Measurements from ENCODE around the gene MLLT3. TPM values are rescaled to one million over a fixed set of nuclear protein-coding genes. Genes with fewer than 3 reads are reported as not detected.

MLLT3 gene
- total and polyA plus RNA-seq, 2 of the 8 experiments (the other 6 are each of a cell fraction or from before 2014, with no cell fraction given): 5.9 to 9.6 TPM

DNA sequence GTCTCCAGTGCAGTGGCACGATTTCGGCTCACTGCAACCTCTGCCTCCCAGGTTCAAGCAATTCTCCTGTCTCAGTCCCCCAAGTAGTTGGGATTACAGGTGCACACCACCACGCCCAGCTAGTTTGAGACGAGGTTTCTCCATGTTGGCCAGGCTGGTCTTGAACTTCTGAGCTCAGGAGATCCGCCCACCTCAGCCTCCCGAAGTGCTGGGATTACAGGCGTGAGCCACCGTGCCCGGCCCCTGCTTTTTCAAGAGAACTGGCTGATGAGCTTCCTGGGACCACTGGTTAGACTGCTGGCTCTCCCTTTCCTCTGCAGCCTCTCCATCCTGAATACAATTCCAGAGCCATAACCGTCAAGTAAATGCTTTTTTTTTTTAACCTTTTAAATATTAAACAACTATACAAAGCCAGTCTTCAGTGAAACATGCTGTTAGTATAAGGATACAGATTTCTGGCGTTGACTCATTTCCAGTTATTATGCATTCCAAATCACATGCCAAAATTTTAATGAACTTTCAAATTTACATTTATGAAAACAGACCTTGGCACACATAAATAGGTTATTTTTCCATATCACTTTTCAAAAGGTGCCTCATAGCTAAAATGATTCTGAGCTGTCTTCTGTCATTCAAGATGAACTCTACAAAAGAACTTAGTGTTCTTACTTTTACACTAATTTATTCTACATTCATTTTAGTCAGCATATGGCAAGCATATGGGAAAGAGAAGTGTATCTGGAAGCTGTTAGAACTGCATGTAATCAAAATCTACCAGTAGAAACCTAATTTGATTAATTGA is 116.0 kb downstream of the MLLT3 start:
- Histone ChIP-seq H2BK5ac (ENCODE audit: low read depth, low read length) (no peak overlapping the region), H3K4me1 (replicated peaks in 1 of 4; ENCODE audit: control insufficient read depth in 3 of 4, insufficient read depth in 4 of 4, low read length in 3 of 4) (no peaks in the 10 kb centered on the region), H4K5ac (ENCODE audit: insufficient read length, low read depth, low read length) (no peak overlapping the region), H3K18ac (ENCODE audit: extremely low read depth, low read length) (no peak overlapping the region), H3K56ac (replicated peaks; ENCODE audit: insufficient read length, low read depth, low read length) (no peak overlapping the region), H3K79me2 (ENCODE audit: control insufficient read depth in 1 of 2, insufficient read depth in 2 of 2, low read length in 2 of 2) (no peaks in the 10 kb centered on the region), H4K8ac (ENCODE audit: extremely low read depth, insufficient read depth, low read length) (no peak overlapping the region), H3K4me3 (ENCODE audit: extremely low read depth in 1 of 4, insufficient read depth in 2 of 4, low read depth in 3 of 4, low read length in 4 of 4) (no peak overlapping the region), H3K14ac (ENCODE audit: insufficient read length) (no peak overlapping the region), H3K36me3 (ENCODE audit: control insufficient read depth in 2 of 4, insufficient read depth in 4 of 4, low read length in 3 of 4) (no peaks in the 10 kb centered on the region), H3K4ac (replicated peaks; ENCODE audit: insufficient read length, low read depth, low read length) (no peak overlapping the region), H4K20me1 (replicated peaks in 1 of 2; ENCODE audit: control insufficient read depth in 1 of 2, insufficient read depth in 2 of 2, low read length in 2 of 2) (no peaks in the 10 kb centered on the region), H3K9me3 (ENCODE audit: insufficient read depth in 2 of 2, low read depth in 1 of 2, low read length in 1 of 2) (no peaks in the 10 kb centered on the region), H3K27ac (ENCODE audit: low read depth, low read length) (no peak overlapping the region), H3K23me2 (ENCODE audit: low read depth, low read length) (no peaks in the 10 kb centered on the region), H3K4me2 (ENCODE audit: insufficient read depth in 1 of 2, low read depth in 2 of 2, low read length in 2 of 2) (no peak overlapping the region), H2BK15ac (ENCODE audit: low read length) (no peak overlapping the region), H2BK120ac (replicated peaks; ENCODE audit: low read depth, low read length) (no peak overlapping the region), H3K79me1 (ENCODE audit: low read depth, low read length) (no peaks in the 10 kb centered on the region), H3K23ac (ENCODE audit: insufficient read length) (no peak overlapping the region), H2AFZ (ENCODE audit: low read length) (no peak overlapping the region), H3K27me3 (replicated peaks in 1 of 4; ENCODE audit: control insufficient read depth in 3 of 4, extremely low read depth in 1 of 4, insufficient read depth in 3 of 4, low read length in 3 of 4) (no peaks in the 10 kb centered on the region), H2BK20ac (ENCODE audit: low read length) (no peak overlapping the region), H3K9ac (replicated peaks in 1 of 4; ENCODE audit: extremely low read depth in 1 of 4, low read depth in 3 of 4, low read length in 3 of 4) (no peak overlapping the region), H4K91ac (replicated peaks; ENCODE audit: insufficient read length, low read length) (no peak overlapping the region), H2BK12ac (ENCODE audit: low read depth, low read length) (no peak overlapping the region), H2AK5ac (ENCODE audit: low read depth, low read length) (no peak overlapping the region)
- ChIA-PET POLR2A (ENCODE audit: partially characterized antibody) (interaction anchor here (0.6 kb wide), 1 partner anchor 15 kb away, joined by 4 read pairs; no protein-coding TSS in a partner anchor), CTCF (ENCODE audit: partially characterized antibody) (interaction anchor here (0.7 to 1.1 kb wide), 4 partner anchors 19 to 820 kb away, joined by 3 to 6 read pairs (median 6); no protein-coding TSS in a partner anchor)
- FAIRE-seq (no peak), DNase-seq (ENCODE audit: low read depth in 1 of 2, low spot score in 2 of 2) (no peak)
- WGBS, 2 experiments (ENCODE audit: extremely low coverage in 1 of 2, insufficient coverage in 1 of 2, insufficient read length in 1 of 2, insufficient replicate concordance in 2 of 2, low coverage in 1 of 2, low lambda C conversion rate in 2 of 2, missing lambda C conversion rate in 1 of 2): 92% methylated on average over 11 of the region's 11 CpGs; no CpG with 5 or more reads in 1 of the 2 experiments
- TF ChIP-seq HDAC2 (IDR thresholded peaks at IDR 0.05; ENCODE audit: borderline replicate concordance in 1 of 2, low read depth in 2 of 2, low read length in 2 of 2): no peak
- TF ChIP-seq SRF (IDR thresholded peaks at IDR 0.05; ENCODE audit: low read depth, low read length): no peak
- TF ChIP-seq GABPA (IDR thresholded peaks at IDR 0.05; ENCODE audit: borderline replicate concordance, insufficient read depth, low read length): no peak
- TF ChIP-seq BCL11A (IDR thresholded peaks at IDR 0.05; ENCODE audit: low read depth in 2 of 2, low read length in 2 of 2): no peak
- no peak for TF ChIP-seq CEBPB (IDR thresholded peaks at IDR 0.05; ENCODE audit: low read depth, low read length)
- no peak for TF ChIP-seq KDM5A (IDR thresholded peaks at IDR 0.05; ENCODE audit: low read length)
- TF ChIP-seq, protein P1, sequence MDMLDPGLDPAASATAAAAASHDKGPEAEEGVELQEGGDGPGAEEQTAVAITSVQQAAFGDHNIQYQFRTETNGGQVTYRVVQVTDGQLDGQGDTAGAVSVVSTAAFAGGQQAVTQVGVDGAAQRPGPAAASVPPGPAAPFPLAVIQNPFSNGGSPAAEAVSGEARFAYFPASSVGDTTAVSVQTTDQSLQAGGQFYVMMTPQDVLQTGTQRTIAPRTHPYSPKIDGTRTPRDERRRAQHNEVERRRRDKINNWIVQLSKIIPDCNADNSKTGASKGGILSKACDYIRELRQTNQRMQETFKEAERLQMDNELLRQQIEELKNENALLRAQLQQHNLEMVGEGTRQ (IDR thresholded peaks at IDR 0.05; ENCODE audit: low read length): no peak
- TF ChIP-seq RNF2 (IDR thresholded peaks at IDR 0.05; ENCODE audit: borderline replicate concordance, low read depth, low read length, missing control alignments, poor library complexity, severe bottlenecking): no peak
- TF ChIP-seq, protein P2, sequence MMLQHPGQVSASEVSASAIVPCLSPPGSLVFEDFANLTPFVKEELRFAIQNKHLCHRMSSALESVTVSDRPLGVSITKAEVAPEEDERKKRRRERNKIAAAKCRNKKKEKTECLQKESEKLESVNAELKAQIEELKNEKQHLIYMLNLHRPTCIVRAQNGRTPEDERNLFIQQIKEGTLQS (IDR thresholded peaks at IDR 0.05; ENCODE audit: insufficient read depth, low read depth, low read length): no peak
- no peak for TF ChIP-seq TBP (IDR thresholded peaks at IDR 0.05; ENCODE audit: low read depth, low read length)

Measured in H1 (cell line).